GM03348 (cell line): ENCODE measurements around the gene BRD4.

Source experiments
- DNase-seq: peaks from one replicate; pipeline ENCODE4 v3.0.0; 2012; ENCODE audit warnings: low spot score

BRD4 gene

GRCh38 chr19:15313649-15314279, 18.6 kb downstream of the BRD4 start:
- DNase-seq, result no peak

DNA sequence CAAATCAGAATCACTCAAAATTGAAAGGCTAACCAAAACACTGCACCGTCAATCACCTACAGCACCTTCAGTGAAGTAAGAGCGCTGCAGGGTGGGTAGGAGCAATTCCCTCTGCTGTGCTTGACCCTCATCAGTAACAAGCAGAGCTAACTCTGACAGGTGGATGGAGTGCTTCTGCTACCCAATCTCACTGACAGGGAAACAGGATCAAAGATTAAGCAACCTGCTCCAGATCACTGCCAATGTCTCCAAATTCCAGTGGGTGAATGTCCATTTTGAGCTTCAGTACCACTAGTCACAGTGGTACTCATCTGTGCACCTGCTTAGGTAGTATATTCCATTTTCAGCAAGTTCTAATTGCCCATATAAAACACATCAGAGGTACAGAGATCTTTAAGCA, 25.2 kb downstream of the BRD4 start:
- no peak for DNase-seq

DNA sequence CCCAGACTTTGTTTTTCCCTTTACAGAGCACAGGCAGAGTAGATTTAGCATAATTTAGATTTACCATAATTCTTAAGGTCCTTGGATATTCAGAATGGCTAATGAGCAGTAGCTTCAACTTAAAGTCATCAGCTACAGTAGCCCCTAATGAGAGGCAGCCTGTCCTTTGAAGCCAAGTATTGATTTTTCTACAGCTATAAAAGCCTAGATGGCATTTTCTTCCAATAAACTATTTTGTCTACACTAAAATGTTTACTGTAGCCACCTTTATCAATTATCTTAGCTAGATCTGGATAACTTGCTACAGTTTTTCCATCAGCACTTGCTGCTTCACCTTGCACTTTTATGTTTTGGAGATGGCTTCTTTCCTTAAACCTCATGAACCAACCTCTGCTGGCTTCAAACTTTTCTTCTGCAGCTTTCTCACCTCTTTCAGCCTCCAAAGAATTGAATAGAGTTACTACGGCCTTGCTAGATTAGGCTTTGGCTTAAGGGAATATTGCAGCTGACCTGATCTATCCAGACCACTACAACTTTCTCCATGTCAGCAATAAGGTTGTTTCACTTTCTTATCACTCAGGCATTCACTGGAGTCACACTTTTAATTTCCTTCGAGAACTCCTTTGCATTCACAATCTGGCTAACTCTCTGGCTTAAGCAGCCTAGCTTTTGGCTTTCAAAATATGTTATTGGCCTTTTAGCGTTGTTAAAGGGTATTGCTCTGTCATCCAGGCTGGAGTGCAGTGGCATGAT, 26.6 kb downstream of the BRD4 start:
- DNase-seq, result no peak

- no peak for DNase-seq
Observed at GRCh38 chr19:15304140-15304705, 28.1 kb downstream of the BRD4 start.

DNA sequence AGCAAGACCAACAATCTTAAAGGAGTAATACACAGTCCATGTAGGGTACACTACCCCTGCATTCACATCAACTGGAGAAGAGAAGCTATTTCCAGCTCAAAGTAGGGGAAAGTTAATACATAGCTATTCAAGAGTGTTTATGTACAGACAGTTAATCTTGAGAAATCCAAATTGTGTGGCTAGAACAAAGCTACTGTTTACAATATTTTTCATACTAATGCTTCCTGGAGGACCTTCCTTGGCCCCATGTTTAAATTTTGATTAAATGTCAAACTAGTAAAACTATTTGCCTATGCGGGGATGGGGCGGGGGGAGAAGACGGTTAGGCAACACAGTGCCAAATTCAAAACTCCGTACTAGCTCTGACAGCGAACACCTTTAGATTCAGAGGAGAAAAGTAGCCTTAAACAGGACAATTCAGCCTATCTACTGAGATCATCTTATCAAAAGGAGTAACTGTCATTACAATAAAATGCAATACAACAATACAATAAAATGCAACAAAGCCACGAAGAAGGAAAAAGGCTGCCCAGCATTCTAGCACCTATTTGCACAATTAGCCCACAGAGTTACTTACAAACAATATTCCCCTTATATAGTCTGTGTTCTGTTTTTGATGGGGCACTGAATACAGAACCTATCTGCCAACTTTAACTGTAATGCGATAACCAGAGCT, 29.1 kb downstream of the BRD4 start:
- DNase-seq, result no peak

- DNase-seq, result peak; percentile 64
Observed at GRCh38 chr19:15300533-15301197, 31.7 kb downstream of the BRD4 start.

- peak; percentile 50 for DNase-seq
Observed at GRCh38 chr19:15299568-15300409, 32.5 kb downstream of the BRD4 start.

DNA sequence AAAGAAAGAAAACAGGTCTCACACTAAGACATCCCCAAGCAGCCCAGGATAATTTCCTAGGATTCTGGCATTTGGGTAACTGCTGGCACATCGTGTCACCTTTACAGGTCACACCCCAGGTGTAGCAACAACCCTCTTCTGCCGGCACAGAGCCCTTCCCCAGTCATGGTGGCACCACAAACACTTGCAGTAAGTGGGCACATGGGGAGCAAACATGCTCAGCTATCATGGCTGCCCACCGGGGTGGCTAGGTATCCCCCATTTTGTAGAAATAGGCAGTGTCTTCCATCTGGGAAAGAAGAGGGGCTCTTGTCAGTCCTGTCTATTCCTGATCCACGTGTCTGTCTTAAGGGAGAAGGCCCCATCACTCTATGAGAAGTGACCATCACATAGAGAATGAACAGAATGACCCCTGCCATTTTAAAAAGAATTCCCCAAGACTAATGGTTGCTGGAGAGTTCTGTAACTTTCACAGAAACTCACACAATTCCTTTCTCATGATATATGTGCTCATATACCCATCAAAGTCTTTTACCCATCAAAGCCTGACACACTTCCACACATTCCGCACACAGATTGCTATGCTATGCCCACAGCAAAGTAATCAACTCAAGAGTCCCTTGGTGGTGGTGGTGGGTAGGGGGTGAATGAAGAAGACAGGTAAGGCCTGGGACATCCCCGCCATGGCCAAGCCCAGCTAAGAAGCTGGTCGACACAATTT, 33.3 kb downstream of the BRD4 start:
- DNase-seq, result no peak

- no peak for DNase-seq
Observed at GRCh38 chr19:15297416-15298224, 34.7 kb downstream of the BRD4 start.

DNA sequence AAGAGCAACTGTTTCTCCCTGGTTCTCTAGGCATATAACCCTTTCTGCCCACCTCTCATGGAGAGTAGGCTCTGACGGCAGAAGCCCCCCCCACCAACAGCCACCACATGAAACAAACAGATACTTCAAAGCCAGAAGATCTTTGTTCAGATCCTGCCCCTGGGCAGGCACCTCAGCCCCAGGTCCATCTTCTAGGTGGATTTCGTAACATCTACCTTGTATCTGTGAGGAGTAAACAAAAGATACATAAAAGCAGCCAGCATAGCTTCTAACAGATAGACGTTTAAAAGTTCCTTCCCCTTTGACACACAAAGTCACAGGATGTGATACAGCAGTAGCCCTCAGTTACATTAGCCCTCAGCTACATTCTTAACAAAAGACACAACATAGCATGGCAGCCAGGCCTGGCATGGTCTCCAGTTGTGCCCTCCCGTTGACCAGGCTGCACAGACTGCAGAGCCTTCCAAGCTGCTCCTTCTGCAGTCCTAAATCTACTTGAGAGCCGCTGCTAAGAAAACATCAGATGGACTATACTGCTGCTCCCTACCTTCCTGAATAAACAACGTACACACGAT, 35.4 kb downstream of the BRD4 start:
- no peak for DNase-seq

DNA sequence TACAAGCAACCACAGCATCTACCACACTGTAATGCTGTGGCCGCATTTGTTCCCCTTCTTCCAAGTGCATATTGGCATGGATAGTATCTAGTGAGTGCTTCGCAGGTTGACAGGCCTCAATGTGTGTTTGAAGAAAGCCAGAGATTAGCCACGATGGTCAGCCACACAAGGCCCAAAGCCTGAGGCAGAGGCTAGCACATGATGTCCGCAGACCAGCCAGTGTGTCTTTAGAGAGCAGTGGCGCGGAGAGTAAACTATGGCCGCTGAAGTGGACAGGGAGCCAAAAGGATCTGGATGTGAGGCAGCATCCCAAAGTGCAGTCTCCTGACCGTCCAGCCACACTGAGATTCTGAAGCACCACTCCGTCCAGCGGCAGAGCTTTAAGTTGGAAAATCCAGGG, 36.0 kb downstream of the BRD4 start:
- no peak for DNase-seq

- DNase-seq, result no peak
Observed at GRCh38 chr19:15294561-15294990, 37.8 kb downstream of the BRD4 start.

- DNase-seq, result no peak
Observed at GRCh38 chr19:15293781-15294491, 38.4 kb downstream of the BRD4 start.

DNA sequence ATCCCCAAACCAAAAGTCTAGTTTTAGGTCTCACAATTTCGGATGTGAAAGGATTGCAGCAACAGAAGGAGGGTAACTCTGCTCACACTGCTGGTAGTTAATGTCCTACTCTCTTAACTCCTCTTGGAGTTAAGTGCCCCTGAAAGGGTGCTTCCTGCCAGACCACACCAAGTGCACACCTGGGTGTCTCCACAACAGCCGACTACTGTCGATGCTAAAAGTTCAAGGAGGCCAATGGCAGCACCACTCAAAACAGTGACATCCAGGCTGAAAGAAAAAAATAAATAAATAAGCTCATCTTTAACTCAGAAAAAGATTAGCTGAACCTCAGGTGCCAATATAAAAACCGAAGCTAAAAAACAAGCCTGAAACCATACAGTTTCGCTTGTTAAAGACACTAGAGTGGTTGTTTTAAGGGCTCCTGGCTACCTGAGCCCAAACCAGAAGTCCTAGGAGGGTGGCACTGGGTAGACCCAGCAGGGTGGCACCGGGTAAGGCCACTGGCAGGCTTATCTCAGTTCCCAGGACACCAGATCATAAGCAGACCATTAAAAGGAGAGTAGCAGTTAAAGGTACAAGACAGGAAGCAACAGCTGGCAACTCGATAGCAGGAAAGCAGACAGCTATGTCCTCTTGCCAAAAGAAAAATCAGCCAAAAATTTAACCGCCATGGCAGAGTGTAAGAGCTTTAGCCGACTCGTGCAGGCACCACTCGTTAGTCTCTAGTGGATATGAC, 39.3 kb downstream of the BRD4 start:
- DNase-seq, result no peak

GRCh38 chr19:15292140-15292539, 40.2 kb downstream of the BRD4 start:
- DNase-seq, result no peak

DNA sequence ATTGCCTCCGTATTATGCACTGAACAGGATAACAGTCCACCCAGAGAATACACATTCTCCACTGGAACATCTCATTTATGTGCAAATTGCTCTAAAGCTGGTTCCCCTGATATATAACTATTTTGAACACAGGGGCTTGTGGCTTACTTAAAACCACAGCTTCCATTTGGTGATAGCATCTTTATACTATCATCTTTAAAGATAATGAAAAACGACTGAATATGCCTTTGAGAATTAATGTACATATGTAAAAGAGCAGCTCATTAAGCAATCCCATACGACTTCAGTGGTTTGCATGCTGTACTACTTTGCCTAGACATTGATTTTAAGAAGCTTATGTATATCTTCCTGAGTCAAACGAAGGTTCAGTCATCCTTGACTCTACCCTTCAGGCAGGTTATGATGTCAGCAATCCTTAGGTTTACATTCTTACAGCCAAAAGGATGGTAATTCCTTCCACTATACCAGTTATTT, 40.8 kb downstream of the BRD4 start:
- DNase-seq, result no peak

- peak; percentile 42 for DNase-seq
Observed at GRCh38 chr19:15291089-15291488, 41.2 kb downstream of the BRD4 start.

- DNase-seq, result no peak
Observed at GRCh38 chr19:15290166-15290565, 42.2 kb downstream of the BRD4 start.
